HCT116 (cell line): ENCODE data around the gene OR6C76. TPM values are rescaled to one million over a fixed set of nuclear protein-coding genes. Genes with fewer than 3 reads are reported as not detected.

Experiments
- ATAC-seq: fragments of 200-7000 bp; cut with Tn5 transposase; 2 replicates; pipeline ENCODE4 v1.9.1; 2020; ENCODE audit warnings: mild to moderate bottlenecking, moderate library complexity
- BruUV-seq: library from RNA; stranded (reverse); fragments of 400-500 nt; replicated peaks from 2 replicates; lab custom pipeline; 2021; lab: Mats Ljungman, UMichigan
- CTCF ChIA-PET: fragments of 300-600 bp; sonication (Branson Sonifier 250); formaldehyde crosslinking; loops from one replicate; lab custom pipeline; 2021; ENCODE audit warnings: antibody characterized with exemption; lab: Charles Lee
- POLR2A ChIA-PET: fragments of 300-600, 350-600 bp; sonication (Branson Sonifier 250); formaldehyde crosslinking; loops from one replicate; lab custom pipeline; 2021; ENCODE audit warnings: antibody characterized with exemption; lab: Charles Lee
- RAD21 ChIA-PET, 2 experiments: fragments of 300-600 bp; sonication (Branson Sonifier 250); formaldehyde crosslinking; loops; one replicate each; lab custom pipeline; 2023; ENCODE audit warnings: low total read pairs in 2 of 2; ENCODE audit not compliant: uncharacterized antibody in 2 of 2, unreplicated experiment in 2 of 2, low non-redundant PET in 1 of 2; lab: Charles Lee
- DNase-seq: peaks from one replicate; pipeline ENCODE4 v3.0.0-alpha.2; 2010; ENCODE audit warnings: low read depth, low spot score
- H2AFZ ChIP-seq: fragments of 200-600 bp; shearing (Covaris generic), sonication (generic); 2 replicates; pipeline ENCODE4 v1.6.1; 2017; ENCODE audit warnings: low read depth, mixed run types, mixed read lengths, antibody characterized with exemption, low read length; ENCODE audit not compliant: poor library complexity, severe bottlenecking
- H3K27ac ChIP-seq: 2 replicates; pipeline ENCODE4 v1.5.1; 2012; ENCODE audit warnings: low read depth, low read length
- H3K27me3 ChIP-seq: fragments of 200-600 bp; sonication (generic); 2 replicates; pipeline ENCODE4 v1.6.1; 2016; ENCODE audit warnings: mixed run types, low read length, mixed read lengths; ENCODE audit not compliant: insufficient read depth
- H3K36me3 ChIP-seq, 2 experiments: fragments of 200-500 bp in 1 of 2; fragments of 200-600 bp in 1 of 2; sonication (Bioruptor generic) in 1 of 2; sonication (generic) in 1 of 2; 2 replicates each; pipeline versions ENCODE4 v1.5.1 to v1.6.1; 2014 to 2016; ENCODE audit warnings: low read length in 2 of 2, inconsistent platforms in 1 of 2, mixed read lengths in 1 of 2, mixed run types in 1 of 2; ENCODE audit not compliant: insufficient read depth in 2 of 2, control insufficient read depth in 1 of 2
- H3K4me1 ChIP-seq, 2 experiments: fragments of 200-600 bp in 1 of 2; sonication (generic) in 1 of 2; 2 replicates each; pipeline versions ENCODE4 v1.5.1 to v1.6.1; 2012 to 2017; ENCODE audit warnings: low read length in 2 of 2, inconsistent platforms in 1 of 2, mild to moderate bottlenecking in 1 of 2, mixed read lengths in 1 of 2, mixed run types in 1 of 2, moderate library complexity in 1 of 2; ENCODE audit not compliant: insufficient read depth in 2 of 2, control insufficient read depth in 1 of 2
- H3K4me2 ChIP-seq: fragments of 200-600 bp; sonication (generic); 2 replicates; pipeline ENCODE4 v1.6.1; 2017; ENCODE audit warnings: mixed run types, low read length, mixed read lengths
- H3K4me3 ChIP-seq, 2 experiments: fragments of 200-600 bp in 1 of 2; sonication (generic) in 1 of 2; replicated peaks in 1 of 2; 2 replicates each; pipeline ENCODE4 v1.5.1; 2011 to 2016; ENCODE audit warnings: low read length in 2 of 2, control low read depth in 1 of 2, low read depth in 1 of 2, mild to moderate bottlenecking in 1 of 2, mixed read lengths in 1 of 2, mixed run types in 1 of 2
- H3K79me2 ChIP-seq: fragments of 200-600 bp; sonication (generic); 2 replicates; pipeline ENCODE4 v1.6.1; 2017; ENCODE audit warnings: mild to moderate bottlenecking, mixed run types, low read length, moderate library complexity, mixed read lengths; ENCODE audit not compliant: insufficient read depth
- H3K9ac ChIP-seq: fragments of 200-600 bp; sonication (generic); 2 replicates; pipeline ENCODE4 v1.6.1; 2016; ENCODE audit warnings: low read length, mixed read lengths
- H3K9me2 ChIP-seq: fragments of 200-600 bp; sonication (generic), shearing (Covaris generic); 2 replicates; pipeline ENCODE4 v1.6.1; 2017; ENCODE audit warnings: mixed run types, mild to moderate bottlenecking, moderate library complexity; ENCODE audit not compliant: insufficient read depth
- H3K9me3 ChIP-seq, 2 experiments: fragments of 200-500 bp in 1 of 2; fragments of 200-600 bp in 1 of 2; sonication (Bioruptor generic) in 1 of 2; sonication (generic) in 1 of 2; 2 replicates each; pipeline ENCODE4 v1.6.1; 2014 to 2017; ENCODE audit warnings: low read length in 2 of 2, mixed read lengths in 2 of 2, inconsistent platforms in 1 of 2, low read depth in 1 of 2, mild to moderate bottlenecking in 1 of 2, mixed run types in 1 of 2, moderate library complexity in 1 of 2; ENCODE audit not compliant: control insufficient read depth in 1 of 2, insufficient read depth in 1 of 2
- H4K20me1 ChIP-seq: fragments of 200-600 bp; sonication (generic), shearing (Covaris generic); 2 replicates; pipeline ENCODE4 v1.6.1; 2017; ENCODE audit warnings: mixed run types, mild to moderate bottlenecking, moderate library complexity; ENCODE audit not compliant: insufficient read depth
- CBX3 ChIP-seq: IDR thresholded peaks from 2 replicates; pipeline ENCODE4 v1.6.1; 2012; ENCODE audit warnings: low read depth
- CEBPB ChIP-seq: IDR thresholded peaks from 2 replicates; pipeline ENCODE4 v1.6.1; 2012; ENCODE audit warnings: low read depth
- EGR1 ChIP-seq: IDR thresholded peaks from 2 replicates; pipeline ENCODE4 v1.6.1; 2012; ENCODE audit warnings: low read depth
- ELF1 ChIP-seq: IDR thresholded peaks from 2 replicates; pipeline ENCODE4 v1.6.1; 2012; ENCODE audit warnings: low read depth, borderline replicate concordance
- EZH2 ChIP-seq: fragments of 200-600 bp; sonication (generic); IDR thresholded peaks from 2 replicates; pipeline ENCODE4 v1.6.1; 2017; ENCODE audit warnings: antibody characterized with exemption, mixed run types
- EZH2phosphoT487 ChIP-seq: fragments of 200-600 bp; IDR thresholded peaks from 2 replicates; pipeline ENCODE4 v1.6.1; 2018; ENCODE audit warnings: antibody characterized with exemption, borderline replicate concordance
- FOSL1 ChIP-seq: IDR thresholded peaks from 2 replicates; pipeline ENCODE4 v1.6.1; 2012; ENCODE audit warnings: low read depth
- JUND ChIP-seq: IDR thresholded peaks from 2 replicates; pipeline ENCODE4 v1.6.1; 2012
- POLR2A ChIP-seq: IDR thresholded peaks from 2 replicates; pipeline ENCODE4 v1.7.0; 2011; ENCODE audit warnings: borderline replicate concordance; ENCODE audit not compliant: insufficient read depth, insufficient read length; ENCODE audit errors: extremely low read depth
- POLR2AphosphoS5 ChIP-seq: IDR thresholded peaks from 2 replicates; pipeline ENCODE4 v1.6.1; 2011; ENCODE audit warnings: mild to moderate bottlenecking, low read depth, low read length, moderate library complexity
- SIN3A ChIP-seq: IDR thresholded peaks from 2 replicates; pipeline ENCODE4 v1.6.1; 2012; ENCODE audit warnings: low read depth
- SP1 ChIP-seq: IDR thresholded peaks from 2 replicates; pipeline ENCODE4 v1.6.1; 2012; ENCODE audit warnings: low read depth
- SRF ChIP-seq: IDR thresholded peaks from 2 replicates; pipeline ENCODE4 v1.6.1; 2012; ENCODE audit warnings: low read depth
- TCF7L2 ChIP-seq: IDR thresholded peaks from 2 replicates; pipeline ENCODE4 v1.7.0; 2011; ENCODE audit warnings: borderline replicate concordance, inconsistent platforms; ENCODE audit not compliant: insufficient read depth, insufficient read length; ENCODE audit errors: extremely low read depth
- ZFX ChIP-seq: fragments of 450-650 bp; IDR thresholded peaks from 2 replicates; pipeline ENCODE4 v1.6.1; 2017
- intact Hi-C: fragments of 100-400 bp; cut with micrococcal nuclease; formaldehyde crosslinking; loops from 2 replicates; pipeline ENCODE4 v1.10.0; 2022
- total RNA-seq: library from RNA; stranded (reverse); gene quantifications from one replicate; pipeline ENCODE4 v1.2.1, GENCODE V29; 2021; ENCODE audit not compliant: unreplicated experiment
- TF ChIP-seq, protein P1 (sequence below): IDR thresholded peaks from 2 replicates; pipeline ENCODE4 v1.6.1; 2011; ENCODE audit warnings: mild to moderate bottlenecking, low read length, moderate library complexity; ENCODE audit not compliant: insufficient replicate concordance; ENCODE audit errors: extremely low read depth
- TF ChIP-seq, protein P2 (sequence below): IDR thresholded peaks from 2 replicates; pipeline ENCODE4 v1.6.1; 2012

The OR6C76 gene
- total RNA-seq, 1 experiment from 2014 or later: not detected

DNA sequence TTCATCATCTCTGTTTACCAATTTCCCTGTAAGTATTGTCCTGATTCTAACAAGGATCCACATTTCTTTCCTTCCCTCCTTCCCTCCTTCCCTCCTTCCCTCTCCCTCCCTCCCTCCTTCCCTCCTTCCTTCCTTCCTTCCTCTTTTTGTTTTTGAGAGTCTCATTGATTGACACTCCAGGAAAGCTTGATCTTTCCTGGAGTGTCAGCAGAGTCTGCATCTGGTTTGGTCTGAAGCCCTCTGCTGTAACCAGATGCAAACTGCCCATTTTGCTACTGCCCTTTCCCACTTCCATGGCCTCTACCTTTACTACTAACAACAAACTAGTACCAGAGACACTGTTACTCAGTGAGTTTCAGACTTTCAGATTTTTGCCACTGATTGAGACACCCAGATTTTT, 40.2 kb upstream of the OR6C76 start:
- ATAC-seq (no peak), DNase-seq (no peak)
- no peaks in the 10 kb centered on the region for H3K4me1 ChIP-seq
- CTCF ChIA-PET: interaction anchor here (0.6 kb wide), 1 partner anchor 229 kb away, joined by 3 read pairs; no protein-coding TSS in a partner anchor
- H3K9ac ChIP-seq: no peak overlapping the region
- H3K4me3 ChIP-seq: no peak overlapping the region
- TF ChIP-seq FOSL1 (no peak), ZFX (no peak), ELF1 (no peak), TCF7L2 (no peak)
- TF ChIP-seq, protein P1, sequence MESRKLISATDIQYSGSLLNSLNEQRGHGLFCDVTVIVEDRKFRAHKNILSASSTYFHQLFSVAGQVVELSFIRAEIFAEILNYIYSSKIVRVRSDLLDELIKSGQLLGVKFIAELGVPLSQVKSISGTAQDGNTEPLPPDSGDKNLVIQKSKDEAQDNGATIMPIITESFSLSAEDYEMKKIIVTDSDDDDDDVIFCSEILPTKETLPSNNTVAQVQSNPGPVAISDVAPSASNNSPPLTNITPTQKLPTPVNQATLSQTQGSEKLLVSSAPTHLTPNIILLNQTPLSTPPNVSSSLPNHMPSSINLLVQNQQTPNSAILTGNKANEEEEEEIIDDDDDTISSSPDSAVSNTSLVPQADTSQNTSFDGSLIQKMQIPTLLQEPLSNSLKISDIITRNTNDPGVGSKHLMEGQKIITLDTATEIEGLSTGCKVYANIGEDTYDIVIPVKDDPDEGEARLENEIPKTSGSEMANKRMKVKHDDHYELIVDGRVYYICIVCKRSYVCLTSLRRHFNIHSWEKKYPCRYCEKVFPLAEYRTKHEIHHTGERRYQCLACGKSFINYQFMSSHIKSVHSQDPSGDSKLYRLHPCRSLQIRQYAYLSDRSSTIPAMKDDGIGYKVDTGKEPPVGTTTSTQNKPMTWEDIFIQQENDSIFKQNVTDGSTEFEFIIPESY: no peak
- TF ChIP-seq, all 23 proteins: peak for 0
- H3K9me3 ChIP-seq: no peaks in the 10 kb centered on the region
- intact Hi-C loops: no loop called here
- no peaks in the 10 kb centered on the region for H4K20me1 ChIP-seq
- H3K36me3 ChIP-seq: no peaks in the 10 kb centered on the region
- no peak overlapping the region for H2AFZ ChIP-seq
- H3K27me3 ChIP-seq: peaks cover 15% of the 10 kb centered on the region
- RAD21 ChIA-PET: no interaction called here
- no peaks in the 10 kb centered on the region for H3K9me2 ChIP-seq
- H3K27ac ChIP-seq: no peak overlapping the region
- no peaks in the 10 kb centered on the region for H3K79me2 ChIP-seq
- no peak overlapping the region for H3K4me2 ChIP-seq
- POLR2A ChIA-PET: no interaction called here
- no TSS peak for BruUV-seq

DNA sequence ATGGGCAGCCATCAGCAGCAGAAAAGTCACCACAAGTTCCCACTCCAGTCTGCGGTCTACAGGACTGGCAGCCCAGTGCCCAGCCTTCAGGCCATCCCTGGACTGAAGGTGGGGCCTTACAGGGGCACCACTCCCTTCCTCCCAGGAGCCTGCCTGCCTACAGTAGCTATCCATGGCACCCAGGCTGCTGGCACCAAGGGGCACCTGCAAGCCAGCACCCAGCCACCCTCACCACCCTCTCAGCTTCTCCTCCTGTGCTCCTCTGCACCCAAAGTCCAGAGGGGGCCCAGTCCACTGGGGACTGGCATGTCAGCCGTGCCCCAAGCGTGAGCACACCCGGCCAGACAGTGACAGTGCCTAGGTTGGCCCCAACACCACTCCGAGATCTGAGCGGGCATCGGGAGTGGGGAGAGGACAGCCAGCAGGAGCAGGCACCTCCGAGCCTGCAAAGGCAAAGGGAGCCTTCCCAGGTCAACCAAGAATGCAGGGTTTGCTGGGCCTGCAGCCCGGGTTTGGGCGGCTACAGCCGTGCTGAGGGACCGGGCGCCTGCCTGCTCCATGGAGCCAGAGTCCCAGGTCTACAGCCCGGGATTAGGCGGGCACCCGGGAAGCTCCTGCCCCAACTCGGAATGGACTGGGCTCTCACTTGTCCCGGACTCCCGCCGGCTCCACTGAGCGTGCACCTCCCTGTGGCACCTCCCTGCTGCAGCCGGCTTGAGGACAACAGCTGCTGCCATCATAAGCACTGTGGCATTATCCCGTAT, 33.8 kb upstream of the OR6C76 start:
- Histone ChIP-seq H3K27ac (no peak overlapping the region), H3K4me2 (no peak overlapping the region), H3K36me3 (no peaks in the 10 kb centered on the region), H3K4me3 (no peak overlapping the region), H3K9me2 (no peaks in the 10 kb centered on the region), H3K9me3 (no peaks in the 10 kb centered on the region), H2AFZ (no peak overlapping the region), H3K9ac (no peak overlapping the region), H3K79me2 (no peaks in the 10 kb centered on the region), H3K4me1 (no peaks in the 10 kb centered on the region), H4K20me1 (no peaks in the 10 kb centered on the region), H3K27me3 (peaks cover 22% of the 10 kb centered on the region)
- intact Hi-C loops: loop anchor here (10.0 kb wide), 1 partner anchor 223 kb away; no protein-coding TSS in a partner anchor
- RAD21 ChIA-PET: no interaction called here
- CTCF ChIA-PET: no interaction called here
- POLR2A ChIA-PET: no interaction called here
- BruUV-seq: no TSS peak
- ATAC-seq (no peak), DNase-seq (no peak)
- TF ChIP-seq CEBPB (no peak), CBX3 (no peak), EZH2 (no peak), POLR2AphosphoS5 (no peak), ELF1 (no peak), SP1 (no peak), ZFX (no peak), EZH2phosphoT487 (no peak), JUND (no peak), POLR2A (no peak), SRF (no peak), EGR1 (no peak), SIN3A (no peak), FOSL1 (no peak)
- TF ChIP-seq, protein P1: no peak
- TF ChIP-seq, protein P2, sequence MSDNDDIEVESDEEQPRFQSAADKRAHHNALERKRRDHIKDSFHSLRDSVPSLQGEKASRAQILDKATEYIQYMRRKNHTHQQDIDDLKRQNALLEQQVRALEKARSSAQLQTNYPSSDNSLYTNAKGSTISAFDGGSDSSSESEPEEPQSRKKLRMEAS: no peak
